ENCODE measurements around the gene MRAP. TPM values are rescaled to one million over a fixed set of nuclear protein-coding genes. Genes with fewer than 3 reads are reported as not detected.

The MRAP gene
- total RNA-seq, 3 donors from 2014 or later (not counting 1 experiment from before 2014, with no cell fraction given): not detected

DNA sequence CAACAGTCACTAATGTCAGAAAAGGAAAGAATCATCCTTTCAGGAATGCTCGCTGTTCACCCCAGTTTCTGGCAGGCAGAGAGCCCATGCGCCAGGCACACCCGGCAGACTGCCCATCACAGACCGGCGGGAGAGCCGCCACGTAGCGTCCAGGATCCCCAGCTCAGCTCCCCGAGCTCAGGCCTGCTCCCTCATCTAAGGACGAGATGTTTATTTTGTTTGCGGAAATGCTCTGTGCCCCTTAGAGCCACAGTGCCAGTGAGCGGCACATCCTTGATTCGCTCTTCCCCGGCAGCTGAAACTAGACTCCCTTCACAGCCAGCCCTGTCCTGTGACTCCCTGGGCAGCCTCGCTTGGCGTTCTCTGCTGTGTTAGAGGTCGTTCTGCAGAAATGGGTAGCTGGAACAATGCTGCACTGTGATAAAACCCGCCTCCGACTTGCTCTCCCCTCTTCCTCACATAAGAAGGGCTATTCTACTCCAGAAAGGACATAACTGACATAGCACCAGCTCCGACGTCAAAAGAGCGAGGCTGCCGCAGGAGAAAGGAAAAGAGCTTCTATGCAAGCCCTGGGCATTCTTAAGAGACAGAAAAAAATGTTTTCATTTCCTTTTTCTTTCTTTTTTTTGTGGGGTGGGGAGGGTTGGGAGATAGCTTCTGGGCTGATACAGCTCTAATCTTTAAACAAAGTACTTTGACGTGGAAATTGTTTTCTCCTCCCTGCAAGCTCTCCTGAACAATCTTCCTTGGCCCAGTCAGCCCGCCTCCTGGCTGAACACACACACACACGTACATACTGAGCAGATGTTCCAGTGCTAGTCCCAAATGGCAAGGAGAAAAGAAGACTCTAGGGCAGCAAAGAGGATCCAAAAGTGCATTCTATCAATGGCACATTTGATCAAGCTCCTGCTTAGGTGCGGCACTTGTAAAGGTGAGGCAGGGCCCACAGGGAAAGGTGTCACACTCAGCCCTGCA, 37.2 kb downstream of the MRAP start:
- Histone ChIP-seq H3K4me3 (ENCODE audit: low read length) (no peak overlapping the region), H3K9me3 (ENCODE audit: control insufficient read depth, insufficient read depth, low read length) (no peaks in the 10 kb centered on the region), H3K27me3 (ENCODE audit: control insufficient read depth, insufficient read depth, low read length) (no peaks in the 10 kb centered on the region), H3K4me1 (ENCODE audit: control insufficient read depth, insufficient read depth, low read length) (no peaks in the 10 kb centered on the region), H3K27ac (ENCODE audit: low read length) (no peak overlapping the region), H3K36me3 (ENCODE audit: control insufficient read depth, insufficient read depth, low read length) (peaks cover 73% of the 10 kb centered on the region)
- DNase-seq (no peak), ATAC-seq (no peak)
- intact Hi-C loops (cut with micrococcal nuclease): no loop called here
- Mint-ChIP-seq H3K9me3 (no peaks in the 10 kb centered on the region), H3K36me3 (peaks cover 43% of the 10 kb centered on the region), H3K27me3 (ENCODE audit: low read depth in 2 of 2) (no peaks in the 10 kb centered on the region), H3K27ac (no peak overlapping the region), H3K4me1 (peaks cover 0 to 9% of the 10 kb centered on the region in 2 donors), H3K4me3 (no peak overlapping the region)
- WGBS (ENCODE audit: insufficient coverage): 93% methylated on average over 27 of the region's 27 CpGs
- TF ChIP-seq, protein P1, sequence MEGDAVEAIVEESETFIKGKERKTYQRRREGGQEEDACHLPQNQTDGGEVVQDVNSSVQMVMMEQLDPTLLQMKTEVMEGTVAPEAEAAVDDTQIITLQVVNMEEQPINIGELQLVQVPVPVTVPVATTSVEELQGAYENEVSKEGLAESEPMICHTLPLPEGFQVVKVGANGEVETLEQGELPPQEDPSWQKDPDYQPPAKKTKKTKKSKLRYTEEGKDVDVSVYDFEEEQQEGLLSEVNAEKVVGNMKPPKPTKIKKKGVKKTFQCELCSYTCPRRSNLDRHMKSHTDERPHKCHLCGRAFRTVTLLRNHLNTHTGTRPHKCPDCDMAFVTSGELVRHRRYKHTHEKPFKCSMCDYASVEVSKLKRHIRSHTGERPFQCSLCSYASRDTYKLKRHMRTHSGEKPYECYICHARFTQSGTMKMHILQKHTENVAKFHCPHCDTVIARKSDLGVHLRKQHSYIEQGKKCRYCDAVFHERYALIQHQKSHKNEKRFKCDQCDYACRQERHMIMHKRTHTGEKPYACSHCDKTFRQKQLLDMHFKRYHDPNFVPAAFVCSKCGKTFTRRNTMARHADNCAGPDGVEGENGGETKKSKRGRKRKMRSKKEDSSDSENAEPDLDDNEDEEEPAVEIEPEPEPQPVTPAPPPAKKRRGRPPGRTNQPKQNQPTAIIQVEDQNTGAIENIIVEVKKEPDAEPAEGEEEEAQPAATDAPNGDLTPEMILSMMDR (IDR thresholded peaks at IDR 0.05): no peak

DNA sequence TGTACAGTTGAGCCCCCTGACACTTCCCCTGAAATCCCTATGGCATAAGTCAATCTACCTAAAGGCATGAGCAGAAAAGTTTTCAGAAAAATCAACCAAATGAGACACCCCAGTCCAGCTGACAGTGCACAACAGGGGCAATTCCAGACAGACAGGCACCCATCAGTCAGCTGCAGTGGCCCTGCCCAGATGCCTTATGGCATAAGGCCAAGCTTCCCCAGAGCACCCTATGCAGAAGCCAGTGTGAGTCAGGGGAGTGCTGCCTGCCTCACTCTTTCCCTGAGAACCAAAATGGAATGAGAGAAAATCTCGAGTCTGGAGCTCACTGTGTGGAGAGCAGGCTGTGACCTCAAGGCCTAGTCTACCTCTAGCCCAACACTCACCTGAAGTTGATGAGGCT, 38.1 kb downstream of the MRAP start:
- no peak for ATAC-seq
- H3K27me3 ChIP-seq (ENCODE audit: control insufficient read depth, insufficient read depth, low read length): no peaks in the 10 kb centered on the region
- H3K4me1 ChIP-seq (ENCODE audit: control insufficient read depth, insufficient read depth, low read length): no peaks in the 10 kb centered on the region
- Mint-ChIP-seq H3K27me3 (ENCODE audit: low read depth in 2 of 2) (no peaks in the 10 kb centered on the region), H3K4me1 (peaks cover 0 to 9% of the 10 kb centered on the region in 2 donors), H3K4me3 (no peak overlapping the region), H3K36me3 (peaks cover 43% of the 10 kb centered on the region), H3K27ac (no peak overlapping the region), H3K9me3 (no peaks in the 10 kb centered on the region)
- no peak for DNase-seq
- H3K4me3 ChIP-seq (ENCODE audit: low read length): no peak overlapping the region
- WGBS (ENCODE audit: insufficient coverage): 86% methylated on average over 1 of the region's 1 CpG
- H3K9me3 ChIP-seq (ENCODE audit: control insufficient read depth, insufficient read depth, low read length): no peaks in the 10 kb centered on the region
- peaks cover 72% of the 10 kb centered on the region for H3K36me3 ChIP-seq (ENCODE audit: control insufficient read depth, insufficient read depth, low read length)
- intact Hi-C loops (cut with micrococcal nuclease): no loop called here
- TF ChIP-seq, protein P1 (IDR thresholded peaks at IDR 0.05): no peak
- H3K27ac ChIP-seq (ENCODE audit: low read length): no peak overlapping the region

DNA sequence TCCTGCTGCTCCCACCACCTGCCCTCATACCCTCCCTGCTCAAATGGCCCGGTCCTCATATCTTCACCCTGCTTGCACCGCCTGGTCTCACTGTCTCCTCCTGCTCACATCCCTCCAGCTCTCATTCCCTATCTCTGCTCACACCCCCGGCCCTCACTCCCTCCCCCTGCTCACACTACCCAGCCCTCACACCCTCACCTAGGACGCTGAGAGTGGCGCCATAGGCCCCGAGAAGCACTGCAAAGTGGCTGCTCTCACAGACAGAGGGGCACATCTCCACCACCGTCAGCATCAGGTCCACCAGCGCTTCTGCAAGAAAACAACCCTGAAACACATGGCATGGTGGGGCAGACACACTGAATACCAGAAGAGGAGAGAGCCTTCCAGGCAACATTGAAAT, 38.6 kb downstream of the MRAP start:
- Mint-ChIP-seq H3K27ac (no peak overlapping the region), H3K36me3 (peaks cover 41% of the 10 kb centered on the region), H3K27me3 (ENCODE audit: low read depth in 2 of 2) (no peaks in the 10 kb centered on the region), H3K4me3 (no peak overlapping the region), H3K9me3 (no peaks in the 10 kb centered on the region), H3K4me1 (peaks cover 0 to 7% of the 10 kb centered on the region in 2 donors)
- ATAC-seq: no peak
- no peak for DNase-seq
- Histone ChIP-seq H3K36me3 (ENCODE audit: control insufficient read depth, insufficient read depth, low read length) (peaks cover 68% of the 10 kb centered on the region), H3K4me3 (ENCODE audit: low read length) (no peak overlapping the region), H3K9me3 (ENCODE audit: control insufficient read depth, insufficient read depth, low read length) (no peaks in the 10 kb centered on the region), H3K4me1 (ENCODE audit: control insufficient read depth, insufficient read depth, low read length) (no peaks in the 10 kb centered on the region), H3K27ac (ENCODE audit: low read length) (no peak overlapping the region), H3K27me3 (ENCODE audit: control insufficient read depth, insufficient read depth, low read length) (no peaks in the 10 kb centered on the region)
- 96% methylated on average over 8 of the region's 8 CpGs for WGBS (ENCODE audit: insufficient coverage)
- TF ChIP-seq, protein P1 (IDR thresholded peaks at IDR 0.05): no peak
- intact Hi-C loops (cut with micrococcal nuclease): no loop called here
